ENCODE results near the gene TBC1D7.

Gene TBC1D7

DNA sequence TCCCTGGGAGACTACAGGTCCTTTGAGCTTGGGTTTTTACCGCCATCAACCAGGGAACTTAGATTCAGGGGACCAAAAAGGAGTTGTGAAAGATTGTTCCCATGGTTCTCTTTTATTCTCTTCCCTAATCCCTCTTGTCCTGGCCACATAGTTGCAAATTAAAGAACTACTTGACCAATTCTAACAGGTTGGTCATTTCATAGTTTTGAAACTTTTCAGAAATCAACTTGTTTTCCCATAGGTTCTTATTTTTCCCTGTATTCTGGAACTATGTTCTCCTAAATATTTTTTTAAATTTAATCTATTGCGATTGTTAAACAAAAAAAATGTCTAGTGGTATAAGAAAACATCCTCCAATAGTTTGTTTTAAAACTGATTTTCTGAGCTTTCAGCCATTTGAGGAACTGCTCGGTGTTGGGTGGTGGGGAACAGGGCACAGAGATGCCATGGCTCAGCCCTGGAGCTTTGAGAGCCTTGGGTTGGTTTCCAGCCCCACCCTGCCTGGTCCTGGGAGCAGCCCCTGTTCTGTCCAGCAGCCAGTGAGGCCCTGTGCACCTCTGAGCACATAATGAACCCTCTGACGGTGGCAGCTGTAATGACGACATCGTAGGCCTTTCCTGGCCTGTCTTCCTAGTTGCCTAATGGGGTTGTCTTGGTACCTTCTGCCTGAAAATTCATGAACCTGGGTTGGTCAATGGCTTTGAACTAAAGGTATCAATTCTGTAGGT, 53.5 kb downstream of the TBC1D7 start:
- no peak overlapping the region for H3K9ac ChIP-seq (ENCODE audit: low read depth in 1 of 2, low read length in 2 of 2)
- no peaks in the 10 kb centered on the region for H3K9me3 ChIP-seq (ENCODE audit: control insufficient read depth in 2 of 2, low read length in 2 of 2)
- H3K27ac ChIP-seq (ENCODE audit: low read depth in 2 of 2, low read length in 2 of 2): no peak overlapping the region
- H3K4me1 ChIP-seq (ENCODE audit: control insufficient read depth in 2 of 2, insufficient read depth in 2 of 2, low read length in 2 of 2): no peaks in the 10 kb centered on the region
- peak overlapping the region in 1 of 2 donors; percentile 56 for H3K4me3 ChIP-seq (ENCODE audit: low read length in 2 of 2)
- H3K27me3 ChIP-seq (ENCODE audit: control insufficient read depth in 2 of 2, insufficient read depth in 2 of 2, low read length in 2 of 2): no peaks in the 10 kb centered on the region
- no peaks in the 10 kb centered on the region for H3K36me3 ChIP-seq (ENCODE audit: control insufficient read depth in 2 of 2, insufficient read depth in 2 of 2, low read length in 2 of 2)

DNA sequence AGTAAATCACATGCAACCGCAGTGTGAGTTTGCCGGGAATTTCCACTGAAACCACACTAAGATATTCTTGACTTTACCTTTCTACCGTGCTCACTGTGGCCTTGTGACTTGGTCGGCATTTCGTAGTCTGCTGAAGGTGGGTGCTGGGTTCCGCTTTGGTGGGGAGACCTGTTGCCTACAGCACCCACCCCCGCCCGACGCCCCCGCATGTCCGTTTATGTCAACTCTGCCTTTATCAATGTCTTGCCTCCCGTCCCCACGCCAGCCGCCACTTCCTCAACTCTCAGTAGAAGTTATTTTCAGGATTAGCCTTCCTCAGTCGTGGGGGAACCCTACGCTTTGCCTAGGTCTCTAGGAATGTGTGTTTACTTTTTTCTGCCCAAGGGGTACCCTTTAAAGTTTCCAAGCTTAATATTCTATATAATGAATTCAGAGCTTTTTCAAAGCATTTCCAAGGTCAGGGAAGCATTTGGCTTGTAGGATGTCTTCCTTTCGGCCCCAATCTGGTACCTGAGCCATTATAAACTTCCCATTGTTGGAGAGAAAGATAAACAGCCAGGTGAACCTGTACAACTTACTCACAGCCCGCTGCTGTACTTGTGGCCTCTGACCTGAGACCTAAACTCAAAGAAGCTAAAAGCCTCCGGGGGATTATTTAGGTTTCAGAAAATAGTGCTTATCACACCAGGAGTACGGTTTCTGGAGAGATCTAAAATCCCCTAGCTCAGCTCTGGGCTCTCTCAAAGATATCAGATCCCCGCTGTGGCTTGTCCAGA, 54.2 kb downstream of the TBC1D7 start:
- peak overlapping the region; percentile 9 to 56 for H3K27ac ChIP-seq (ENCODE audit: low read depth in 2 of 2, low read length in 2 of 2)
- H3K4me1 ChIP-seq (ENCODE audit: control insufficient read depth in 2 of 2, insufficient read depth in 2 of 2, low read length in 2 of 2): no peaks in the 10 kb centered on the region
- H3K36me3 ChIP-seq (ENCODE audit: control insufficient read depth in 2 of 2, insufficient read depth in 2 of 2, low read length in 2 of 2): no peaks in the 10 kb centered on the region
- H3K9ac ChIP-seq (ENCODE audit: low read depth in 1 of 2, low read length in 2 of 2): no peak overlapping the region
- no peaks in the 10 kb centered on the region for H3K27me3 ChIP-seq (ENCODE audit: control insufficient read depth in 2 of 2, insufficient read depth in 2 of 2, low read length in 2 of 2)
- H3K4me3 ChIP-seq (ENCODE audit: low read length in 2 of 2): peak overlapping the region; percentile 33 to 56
- no peaks in the 10 kb centered on the region for H3K9me3 ChIP-seq (ENCODE audit: control insufficient read depth in 2 of 2, low read length in 2 of 2)

DNA sequence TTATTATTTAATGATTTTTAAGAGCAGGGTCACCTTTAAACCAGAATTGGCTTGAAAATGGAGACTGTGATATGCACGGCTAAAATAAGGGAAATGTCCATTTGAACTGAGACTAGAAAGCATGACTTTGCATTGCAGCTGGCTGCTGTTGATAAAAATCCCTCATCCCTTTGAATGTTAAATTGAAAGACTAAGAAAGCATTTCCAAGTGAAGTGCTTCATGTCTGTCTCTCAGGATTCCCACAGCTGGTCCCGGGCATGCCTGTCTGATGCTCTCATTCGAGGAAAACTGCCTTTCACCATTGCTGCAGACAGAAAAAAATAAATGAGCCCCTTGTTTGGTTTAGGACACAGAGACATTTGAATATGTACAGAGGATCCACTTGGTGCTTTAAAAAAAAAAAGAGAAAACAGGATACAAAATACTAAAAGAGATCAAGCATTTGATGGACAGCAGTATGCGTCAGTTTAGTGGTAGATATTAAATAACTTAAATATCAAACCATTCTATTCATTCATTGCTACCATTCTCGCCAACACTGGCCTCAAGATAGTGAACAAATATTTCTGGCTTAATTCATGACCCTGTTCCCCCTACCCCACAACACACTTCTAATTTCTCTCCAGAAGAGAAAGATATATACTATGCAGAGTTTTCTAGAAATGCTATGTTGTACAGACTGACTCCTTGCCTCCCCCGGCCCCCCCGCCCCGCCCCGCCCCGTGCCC, 55.0 kb downstream of the TBC1D7 start:
- Histone ChIP-seq H3K4me1 (ENCODE audit: control insufficient read depth in 2 of 2, insufficient read depth in 2 of 2, low read length in 2 of 2) (no peaks in the 10 kb centered on the region), H3K9ac (ENCODE audit: low read depth in 1 of 2, low read length in 2 of 2) (no peak overlapping the region), H3K36me3 (ENCODE audit: control insufficient read depth in 2 of 2, insufficient read depth in 2 of 2, low read length in 2 of 2) (no peaks in the 10 kb centered on the region), H3K27ac (ENCODE audit: low read depth in 2 of 2, low read length in 2 of 2) (peak overlapping the region in 1 of 2 donors; percentile 56), H3K27me3 (ENCODE audit: control insufficient read depth in 2 of 2, insufficient read depth in 2 of 2, low read length in 2 of 2) (no peaks in the 10 kb centered on the region), H3K9me3 (ENCODE audit: control insufficient read depth in 2 of 2, low read length in 2 of 2) (no peaks in the 10 kb centered on the region), H3K4me3 (ENCODE audit: low read length in 2 of 2) (peak overlapping the region; percentile 10 to 64)

DNA sequence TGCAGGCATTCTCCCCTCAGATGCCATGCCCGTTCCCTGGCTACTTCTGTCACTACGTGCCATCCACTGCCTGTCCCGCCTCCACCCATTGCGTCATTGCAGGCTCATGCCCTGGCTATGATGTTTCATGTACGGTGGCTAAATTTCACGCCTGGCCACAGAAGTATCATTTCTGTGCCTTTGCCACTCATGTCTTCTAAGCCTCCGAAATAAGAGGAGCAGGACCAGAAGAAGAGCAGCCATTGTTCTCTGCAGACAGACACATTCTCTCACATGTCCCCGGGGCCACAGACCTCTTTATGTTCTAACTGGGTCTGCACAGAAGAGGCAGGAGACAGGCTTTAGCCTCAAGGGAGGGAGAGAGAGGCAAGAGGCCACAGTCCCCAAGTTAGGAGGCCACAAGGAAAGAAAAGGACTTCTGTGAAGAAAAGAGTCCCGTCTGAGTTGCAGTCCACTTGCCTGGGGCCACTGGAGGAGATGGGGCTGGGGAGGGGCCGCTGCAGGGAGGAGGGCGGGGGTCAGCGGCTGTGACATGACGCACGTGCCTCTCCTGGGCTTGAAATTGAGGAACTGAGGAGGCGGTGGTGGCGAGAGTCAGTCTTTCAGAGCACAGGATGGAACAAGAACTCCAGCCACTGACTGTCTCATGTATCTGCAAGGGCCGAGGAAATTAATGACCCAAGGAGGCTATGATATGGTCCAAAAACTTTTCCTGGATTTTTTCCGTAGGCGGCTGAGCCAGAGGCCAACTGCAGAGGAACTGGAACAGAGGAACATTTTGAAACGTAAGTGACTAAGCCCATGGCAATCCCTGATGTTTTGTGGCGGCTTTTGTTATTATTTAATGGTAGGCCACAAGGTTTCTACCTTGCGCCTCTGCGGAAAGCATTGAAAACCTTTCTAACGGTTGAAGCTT, 55.9 kb downstream of the TBC1D7 start:
- no peak overlapping the region for H3K9ac ChIP-seq (ENCODE audit: low read depth in 1 of 2, low read length in 2 of 2)
- no peaks in the 10 kb centered on the region for H3K27me3 ChIP-seq (ENCODE audit: control insufficient read depth in 2 of 2, insufficient read depth in 2 of 2, low read length in 2 of 2)
- peak overlapping the region; percentile 10 to 64 for H3K4me3 ChIP-seq (ENCODE audit: low read length in 2 of 2)
- no peaks in the 10 kb centered on the region for H3K36me3 ChIP-seq (ENCODE audit: control insufficient read depth in 2 of 2, insufficient read depth in 2 of 2, low read length in 2 of 2)
- H3K27ac ChIP-seq (ENCODE audit: low read depth in 2 of 2, low read length in 2 of 2): peak overlapping the region in 1 of 2 donors; percentile 38
- no peaks in the 10 kb centered on the region for H3K4me1 ChIP-seq (ENCODE audit: control insufficient read depth in 2 of 2, insufficient read depth in 2 of 2, low read length in 2 of 2)
- H3K9me3 ChIP-seq (ENCODE audit: control insufficient read depth in 2 of 2, low read length in 2 of 2): no peaks in the 10 kb centered on the region

DNA sequence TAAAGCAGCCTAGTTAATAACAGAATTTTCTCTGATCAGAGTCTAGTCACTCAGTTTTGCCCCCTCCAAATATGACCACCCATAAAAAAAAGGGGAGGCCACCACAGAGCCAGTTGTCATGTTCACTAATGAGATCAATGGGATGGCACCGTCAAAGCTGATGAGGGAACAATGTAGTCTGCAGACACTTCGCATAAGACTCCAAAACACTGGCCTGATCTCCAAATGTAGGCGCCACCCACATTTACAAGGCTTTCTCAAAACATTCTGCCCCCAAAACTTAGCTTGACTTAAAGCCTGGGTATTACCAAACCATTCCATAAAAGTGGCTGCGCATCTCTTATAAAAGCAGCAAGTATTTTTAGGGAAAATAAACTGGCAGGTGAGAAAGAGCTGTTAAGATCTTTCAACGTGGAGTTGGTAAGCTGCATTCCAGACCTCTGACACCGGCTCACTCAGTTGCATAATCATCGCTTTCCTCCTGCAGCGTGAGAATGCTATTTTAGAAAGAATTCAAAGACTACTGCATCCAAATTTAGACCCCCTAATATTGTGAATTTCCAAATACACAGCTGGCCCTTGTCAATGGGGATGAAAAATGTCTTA, 59.3 kb downstream of the TBC1D7 start:
- Histone ChIP-seq H3K27ac (ENCODE audit: low read depth in 2 of 2, low read length in 2 of 2) (no peak overlapping the region), H3K9ac (ENCODE audit: low read depth in 1 of 2, low read length in 2 of 2) (no peak overlapping the region), H3K36me3 (ENCODE audit: control insufficient read depth in 2 of 2, insufficient read depth in 2 of 2, low read length in 2 of 2) (no peaks in the 10 kb centered on the region), H3K9me3 (ENCODE audit: control insufficient read depth in 2 of 2, low read length in 2 of 2) (no peaks in the 10 kb centered on the region), H3K27me3 (ENCODE audit: control insufficient read depth in 2 of 2, insufficient read depth in 2 of 2, low read length in 2 of 2) (no peaks in the 10 kb centered on the region), H3K4me1 (ENCODE audit: control insufficient read depth in 2 of 2, insufficient read depth in 2 of 2, low read length in 2 of 2) (no peaks in the 10 kb centered on the region), H3K4me3 (ENCODE audit: low read length in 2 of 2) (no peak overlapping the region)

DNA sequence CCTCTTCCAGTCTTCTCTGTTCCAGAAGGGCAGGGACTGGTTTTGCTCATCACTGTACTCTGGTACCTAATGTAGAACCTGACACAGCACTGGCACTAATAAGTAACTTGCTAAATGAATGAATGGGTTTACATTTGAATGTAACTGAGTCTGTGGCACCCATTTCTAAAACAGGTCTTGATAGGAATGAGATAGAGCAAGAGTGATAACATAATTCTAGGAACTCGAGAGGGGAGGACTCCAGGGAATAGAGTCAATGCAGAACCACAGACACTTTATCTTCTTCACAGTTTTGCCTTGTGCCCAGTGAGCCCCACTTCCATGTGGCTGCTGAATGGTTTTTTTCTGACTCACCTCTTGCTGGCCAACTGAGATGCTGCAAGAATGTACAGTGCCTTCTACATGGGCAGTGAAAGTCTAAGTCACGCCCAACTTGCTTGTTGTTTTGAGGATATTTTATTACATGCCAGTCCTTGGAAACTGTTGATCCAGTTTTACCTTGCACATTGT, 61.1 kb downstream of the TBC1D7 start:
- Histone ChIP-seq H3K36me3 (ENCODE audit: control insufficient read depth in 2 of 2, insufficient read depth in 2 of 2, low read length in 2 of 2) (no peaks in the 10 kb centered on the region), H3K27me3 (ENCODE audit: control insufficient read depth in 2 of 2, insufficient read depth in 2 of 2, low read length in 2 of 2) (no peaks in the 10 kb centered on the region), H3K4me1 (ENCODE audit: control insufficient read depth in 2 of 2, insufficient read depth in 2 of 2, low read length in 2 of 2) (no peaks in the 10 kb centered on the region), H3K27ac (ENCODE audit: low read depth in 2 of 2, low read length in 2 of 2) (no peak overlapping the region), H3K9me3 (ENCODE audit: control insufficient read depth in 2 of 2, low read length in 2 of 2) (no peaks in the 10 kb centered on the region), H3K4me3 (ENCODE audit: low read length in 2 of 2) (no peak overlapping the region), H3K9ac (ENCODE audit: low read depth in 1 of 2, low read length in 2 of 2) (no peak overlapping the region)

DNA sequence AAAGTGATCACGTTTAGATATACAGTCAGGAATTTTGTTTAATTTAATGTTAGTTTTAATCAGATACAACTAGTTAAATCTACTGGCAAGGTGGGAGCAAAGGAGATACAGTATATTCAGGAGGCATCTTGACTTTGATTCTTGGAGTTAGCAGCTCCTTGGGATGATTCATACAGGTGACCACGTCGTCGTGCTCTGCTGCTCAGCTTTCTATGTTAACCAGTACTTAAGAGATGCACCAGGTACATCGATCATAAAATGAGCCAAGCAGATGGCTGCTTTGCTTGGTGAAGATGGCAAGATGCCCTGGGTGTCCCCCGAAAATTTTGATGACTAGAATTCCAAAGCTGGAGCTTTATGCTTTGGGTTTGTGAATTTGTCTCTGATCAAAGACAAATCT, 64.7 kb downstream of the TBC1D7 start:
- H3K9me3 ChIP-seq (ENCODE audit: control insufficient read depth in 2 of 2, low read length in 2 of 2): no peaks in the 10 kb centered on the region
- no peaks in the 10 kb centered on the region for H3K4me1 ChIP-seq (ENCODE audit: control insufficient read depth in 2 of 2, insufficient read depth in 2 of 2, low read length in 2 of 2)

DNA sequence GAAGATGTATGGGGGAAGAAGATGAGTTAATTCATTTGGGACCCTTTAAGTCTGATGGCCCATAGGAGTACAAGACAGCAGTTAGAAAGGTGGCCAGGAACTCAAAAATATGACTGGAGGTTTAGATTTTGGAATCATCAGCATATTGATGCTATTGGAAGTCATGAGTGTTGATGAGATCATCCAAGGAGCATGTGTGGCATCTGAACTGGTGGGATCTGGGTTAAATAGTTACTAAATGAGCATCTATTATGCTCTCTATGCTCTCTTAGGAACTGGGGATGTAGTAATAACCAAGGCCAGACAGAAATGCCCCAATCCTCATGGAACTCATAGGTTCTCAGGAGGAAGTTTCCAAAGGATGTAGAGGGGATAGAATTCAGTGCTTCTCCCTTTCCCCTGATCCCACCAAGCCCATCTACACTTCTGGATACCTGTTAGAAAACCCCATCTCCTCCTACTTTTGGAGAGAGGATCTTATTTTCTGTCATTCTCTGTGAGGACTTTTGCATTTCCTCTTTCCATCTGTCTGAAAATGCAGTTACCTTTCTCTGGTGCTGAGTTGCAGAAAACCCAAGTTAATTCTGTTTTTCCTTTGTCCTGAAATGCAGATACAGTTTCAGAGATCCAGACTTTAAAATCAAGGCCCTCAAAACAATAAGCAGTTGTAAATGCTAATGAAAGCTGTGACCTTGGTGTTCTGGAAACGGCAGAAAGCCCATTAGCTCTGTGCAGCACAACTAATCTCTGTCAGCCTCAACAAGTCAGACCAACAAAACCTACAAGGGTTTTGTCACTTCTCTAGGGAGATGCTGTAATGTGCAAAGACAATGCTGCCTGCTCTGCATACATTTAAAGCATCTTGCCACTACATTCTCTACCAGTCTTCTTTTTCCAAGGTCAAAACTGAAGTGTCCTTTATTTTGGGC, 65.8 kb downstream of the TBC1D7 start:
- Histone ChIP-seq H3K9ac (ENCODE audit: low read depth in 1 of 2, low read length in 2 of 2) (no peak overlapping the region), H3K27ac (ENCODE audit: low read depth in 2 of 2, low read length in 2 of 2) (no peak overlapping the region), H3K27me3 (ENCODE audit: control insufficient read depth in 2 of 2, insufficient read depth in 2 of 2, low read length in 2 of 2) (no peaks in the 10 kb centered on the region), H3K9me3 (ENCODE audit: control insufficient read depth in 2 of 2, low read length in 2 of 2) (no peaks in the 10 kb centered on the region), H3K4me1 (ENCODE audit: control insufficient read depth in 2 of 2, insufficient read depth in 2 of 2, low read length in 2 of 2) (no peaks in the 10 kb centered on the region), H3K4me3 (ENCODE audit: low read length in 2 of 2) (no peak overlapping the region), H3K36me3 (ENCODE audit: control insufficient read depth in 2 of 2, insufficient read depth in 2 of 2, low read length in 2 of 2) (no peaks in the 10 kb centered on the region)

More for the DNA sequence above, 64.7 kb downstream of the TBC1D7 start:
- Histone ChIP-seq H3K4me3 (ENCODE audit: low read length in 2 of 2) (no peak overlapping the region), H3K36me3 (ENCODE audit: control insufficient read depth in 2 of 2, insufficient read depth in 2 of 2, low read length in 2 of 2) (no peaks in the 10 kb centered on the region), H3K9ac (ENCODE audit: low read depth in 1 of 2, low read length in 2 of 2) (no peak overlapping the region), H3K27me3 (ENCODE audit: control insufficient read depth in 2 of 2, insufficient read depth in 2 of 2, low read length in 2 of 2) (no peaks in the 10 kb centered on the region), H3K27ac (ENCODE audit: low read depth in 2 of 2, low read length in 2 of 2) (no peak overlapping the region)

All from mucosa of rectum (tissue), 2 donors.